DMS 273 treated with DMSO at 0.1 percent for 48 hours (cell line): ENCODE measurements around the gene WIPF2.
"Not testable (repeated sequence)": the region's sequence is repeated elsewhere in the genome, so short reads cannot be mapped to it uniquely, and the experiment has no call there.

Experiments used
- DNase-seq: peaks from one replicate; lab custom pipeline; 2025; lab: John Stamatoyannopoulos, UW

Gene WIPF2

DNA sequence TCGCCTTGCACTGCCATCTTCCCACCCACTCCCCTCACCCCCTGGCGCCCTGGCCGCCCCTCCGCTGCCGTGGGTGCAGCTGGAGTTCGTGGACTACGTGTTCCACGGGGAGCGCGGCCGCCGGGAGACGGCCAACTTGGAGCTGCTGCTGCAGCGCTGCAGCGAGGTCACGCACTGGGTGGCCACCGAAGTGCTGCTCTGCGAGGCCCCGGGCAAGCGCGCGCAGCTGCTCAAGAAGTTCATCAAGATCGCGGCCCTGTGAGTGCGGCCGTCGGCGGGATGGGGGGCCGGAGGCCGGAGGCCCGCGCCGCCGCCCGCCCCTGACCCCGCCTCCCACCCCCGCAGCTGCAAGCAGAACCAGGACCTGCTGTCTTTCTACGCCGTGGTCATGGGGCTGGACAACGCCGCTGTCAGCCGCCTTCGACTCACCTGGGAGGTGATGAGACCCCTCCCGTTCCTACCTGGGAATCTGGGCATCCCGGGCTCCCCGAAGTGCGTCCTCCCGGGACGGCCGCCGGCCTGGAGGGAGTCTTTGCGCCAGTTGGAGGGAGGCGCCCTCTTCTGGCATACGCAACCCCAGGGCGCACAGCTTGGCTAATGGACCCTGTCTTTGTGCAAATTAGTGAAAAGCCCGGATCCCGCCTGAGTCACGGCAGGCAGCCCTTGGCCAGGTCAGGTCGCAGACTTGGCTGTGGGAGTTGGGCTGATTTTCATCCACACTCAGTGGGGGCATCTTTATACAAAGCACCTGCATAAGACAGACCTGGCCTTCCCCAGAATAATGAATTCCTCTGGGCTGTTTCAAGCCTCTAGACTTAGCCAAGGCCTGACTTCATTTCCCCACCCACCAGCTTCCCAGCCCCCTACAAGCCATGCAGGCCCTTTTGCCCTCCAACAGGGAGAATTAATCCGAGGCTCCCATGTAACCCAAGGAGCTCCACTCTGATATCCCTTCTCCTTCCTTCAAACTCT, 27.6 kb upstream of the WIPF2 start:
- peak; percentile 31 for DNase-seq

DNA sequence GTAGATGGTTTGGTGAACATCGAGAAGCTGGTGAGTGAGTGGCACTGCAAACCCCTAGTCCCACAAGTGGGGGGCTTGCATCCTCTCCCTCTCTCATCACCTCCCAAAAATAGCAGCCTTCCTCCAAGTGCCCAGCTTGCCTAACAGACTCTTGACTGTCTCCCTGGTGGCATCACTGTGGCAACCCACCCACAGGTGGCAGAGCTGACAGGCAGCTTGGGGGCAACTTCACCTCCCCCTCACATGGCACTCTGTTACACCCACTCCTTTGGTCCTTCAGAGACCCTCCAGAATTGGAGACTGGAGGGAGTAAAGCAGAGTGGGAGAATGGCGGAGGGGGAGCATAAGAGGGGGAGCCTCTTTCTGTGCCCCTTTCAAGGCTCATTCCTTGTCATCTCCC, 26.1 kb upstream of the WIPF2 start:
- no peak for DNase-seq

DNA sequence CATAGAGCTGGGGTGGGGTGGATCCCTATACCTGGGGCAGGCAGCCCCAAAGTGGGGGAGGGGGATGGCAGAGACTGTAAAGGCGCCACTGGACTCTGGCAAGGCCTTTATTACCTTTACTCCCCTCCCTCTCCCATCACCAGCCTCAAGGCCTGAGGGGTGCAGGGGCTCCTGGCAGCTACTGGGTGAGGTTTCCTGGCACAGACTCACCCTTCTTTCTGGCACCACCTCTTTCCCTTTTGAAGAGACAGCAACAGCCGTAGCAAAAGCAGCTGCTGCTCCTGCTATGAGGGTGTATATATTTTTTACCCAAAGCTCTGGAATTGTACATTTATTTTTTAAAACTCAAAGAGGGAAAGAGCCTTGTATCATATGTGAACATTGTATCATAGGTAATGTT, 24.3 kb upstream of the WIPF2 start:
- no peak for DNase-seq

DNA sequence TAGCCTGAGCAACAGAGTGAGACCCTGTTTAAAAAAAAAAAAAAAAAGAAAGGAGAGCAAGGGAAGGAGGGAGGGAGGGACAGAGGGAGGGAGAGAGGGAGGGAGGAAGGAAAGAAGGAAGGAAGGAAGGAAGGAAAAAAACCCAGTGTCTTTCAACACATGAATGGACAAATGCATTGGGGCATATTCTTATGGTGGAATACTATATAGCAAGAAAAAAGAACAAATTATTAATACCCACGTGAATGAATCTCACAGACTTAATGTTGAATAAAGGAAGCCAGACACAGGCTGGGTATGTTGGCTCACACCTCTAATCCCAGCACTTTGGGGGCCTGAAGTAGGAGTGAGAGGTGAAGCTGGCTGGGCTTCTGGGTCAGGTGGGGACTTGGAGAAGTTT, 21.6 kb upstream of the WIPF2 start:
- DNase-seq = no peak

DNA sequence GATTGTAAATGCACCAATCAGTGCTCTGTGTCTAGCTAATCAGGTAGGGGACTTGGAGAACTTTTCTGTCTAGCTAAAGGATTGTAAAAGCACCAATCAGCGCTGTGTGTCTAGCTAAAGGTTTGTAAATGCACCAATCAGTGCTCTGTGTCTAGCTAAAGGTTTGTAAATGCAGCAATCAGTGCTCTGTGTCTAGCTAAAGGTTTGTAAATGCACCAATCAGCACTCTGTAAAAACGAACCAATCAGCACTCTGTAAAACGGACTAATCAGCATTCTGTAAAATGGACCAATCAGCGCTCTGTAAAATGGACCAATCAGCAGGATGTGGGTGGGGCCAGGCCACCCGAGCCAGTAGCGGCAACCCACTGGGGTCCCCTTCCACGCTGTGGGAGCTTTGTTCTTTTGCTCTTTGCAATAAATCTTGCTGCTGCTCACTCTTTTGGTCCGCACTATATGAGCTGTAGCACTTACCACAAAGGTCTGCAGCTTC, 21.1 kb upstream of the WIPF2 start:
- not testable (repeated sequence) for DNase-seq

DNA sequence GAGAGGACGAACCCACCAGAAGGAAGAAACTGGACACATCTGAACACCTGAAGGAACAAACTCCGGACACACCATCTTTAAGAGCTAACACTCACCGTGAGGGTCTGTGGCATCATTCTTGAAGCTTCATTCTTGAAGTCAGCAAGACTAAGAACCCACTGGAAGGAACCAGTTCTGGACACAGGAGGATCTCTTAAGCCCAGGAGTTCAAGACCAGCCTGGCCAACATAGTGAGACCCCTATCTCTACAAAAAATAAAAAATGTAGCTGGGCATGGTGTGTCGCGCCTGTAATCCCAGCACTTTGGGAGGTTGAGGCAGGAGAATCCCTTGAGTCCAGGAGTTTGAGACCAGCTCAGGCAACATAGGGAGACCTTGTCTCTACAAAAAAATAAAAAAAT, 20.5 kb upstream of the WIPF2 start:
- no peak for DNase-seq

DNA sequence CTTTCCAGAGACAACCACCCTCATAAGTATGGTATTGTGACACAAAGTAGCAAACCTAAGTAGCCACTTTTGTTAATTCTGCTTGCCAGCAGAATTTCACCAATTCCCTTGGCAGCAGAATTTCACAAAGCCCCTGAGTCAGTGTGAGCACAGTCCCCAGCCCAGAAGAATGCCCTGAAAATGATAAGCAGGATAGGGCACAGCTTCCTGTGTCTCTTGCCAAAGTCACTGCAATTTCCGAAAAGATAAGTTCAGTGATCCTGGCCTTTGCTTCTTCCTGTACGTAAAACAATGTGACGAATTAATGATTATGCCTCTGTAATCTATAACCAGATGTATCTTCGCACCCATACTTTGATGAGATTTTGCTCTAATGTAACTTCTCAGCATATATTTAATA, 16.0 kb upstream of the WIPF2 start:
- no peak for DNase-seq

DNA sequence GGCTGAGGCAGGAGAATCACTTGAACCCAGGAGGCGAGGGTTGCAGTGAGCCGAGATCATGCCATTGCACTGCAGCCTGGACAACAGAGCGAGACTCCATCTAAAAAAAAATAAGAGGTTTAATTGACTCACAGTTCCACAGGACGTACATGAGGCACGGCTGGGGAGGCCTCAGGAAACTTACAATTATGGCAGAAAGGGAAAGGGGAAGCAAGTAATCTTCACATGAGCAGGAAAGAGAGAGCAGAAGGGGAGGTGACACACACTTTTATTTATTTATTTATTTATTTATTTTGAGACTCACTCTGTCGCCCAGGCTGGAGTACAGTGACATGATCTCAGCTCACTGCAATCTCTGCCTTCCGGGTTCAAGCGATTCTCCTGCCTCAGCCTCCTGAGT, 12.9 kb upstream of the WIPF2 start:
- not testable (repeated sequence) for DNase-seq

DNA sequence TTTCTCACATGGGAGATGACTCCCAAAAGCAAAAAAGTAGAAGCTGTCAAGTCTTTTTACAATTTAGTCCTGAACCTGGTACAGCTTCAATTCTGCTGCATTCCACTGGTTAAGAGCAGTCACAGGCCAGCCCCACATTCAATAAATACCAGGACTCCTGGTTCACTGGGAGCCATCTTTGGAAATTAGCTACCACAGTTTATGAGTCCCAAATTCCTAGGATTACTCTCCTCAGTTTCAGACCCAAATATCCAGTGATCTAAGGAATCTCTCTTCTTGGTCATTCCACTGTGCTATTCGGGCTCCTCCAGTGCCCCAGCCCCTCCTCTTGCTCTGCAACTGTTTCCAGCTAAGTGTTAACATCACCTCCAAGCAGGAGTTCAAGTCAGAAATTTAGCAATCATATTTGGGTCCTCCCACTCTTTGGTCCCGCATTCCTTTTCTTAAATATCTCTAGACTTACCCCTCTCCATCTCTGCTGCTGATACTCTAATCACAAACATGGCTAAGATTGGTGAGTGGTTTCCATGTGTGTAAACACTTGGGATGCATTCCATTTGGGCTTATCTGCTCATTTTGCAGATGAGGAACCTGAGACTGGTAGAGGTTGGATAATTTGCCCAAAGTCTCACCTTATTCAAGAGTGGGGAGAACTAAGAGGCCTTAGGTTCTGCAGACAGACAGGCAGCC, 9.6 kb upstream of the WIPF2 start:
- DNase-seq = no peak

DNA sequence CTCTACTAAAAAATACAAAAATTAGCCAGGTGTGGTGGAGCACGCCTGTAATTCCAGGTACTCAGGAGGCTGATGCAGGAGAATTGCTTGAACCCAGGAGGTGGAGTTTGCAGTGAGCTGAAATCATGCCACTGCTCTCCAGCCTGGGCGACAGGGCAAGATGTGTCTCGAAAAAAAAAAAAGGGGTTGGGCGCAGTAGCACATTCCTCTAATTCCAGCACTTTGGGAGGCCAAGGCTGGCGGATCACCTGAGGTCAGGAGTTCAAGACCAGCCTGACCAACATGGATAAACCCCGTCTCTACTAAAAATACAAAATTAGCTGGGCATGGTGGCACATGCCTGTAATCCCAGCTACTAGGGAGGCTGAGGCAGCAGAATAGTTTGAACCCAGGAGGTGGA, 5.2 kb upstream of the WIPF2 start:
- not testable (repeated sequence) for DNase-seq

DNA sequence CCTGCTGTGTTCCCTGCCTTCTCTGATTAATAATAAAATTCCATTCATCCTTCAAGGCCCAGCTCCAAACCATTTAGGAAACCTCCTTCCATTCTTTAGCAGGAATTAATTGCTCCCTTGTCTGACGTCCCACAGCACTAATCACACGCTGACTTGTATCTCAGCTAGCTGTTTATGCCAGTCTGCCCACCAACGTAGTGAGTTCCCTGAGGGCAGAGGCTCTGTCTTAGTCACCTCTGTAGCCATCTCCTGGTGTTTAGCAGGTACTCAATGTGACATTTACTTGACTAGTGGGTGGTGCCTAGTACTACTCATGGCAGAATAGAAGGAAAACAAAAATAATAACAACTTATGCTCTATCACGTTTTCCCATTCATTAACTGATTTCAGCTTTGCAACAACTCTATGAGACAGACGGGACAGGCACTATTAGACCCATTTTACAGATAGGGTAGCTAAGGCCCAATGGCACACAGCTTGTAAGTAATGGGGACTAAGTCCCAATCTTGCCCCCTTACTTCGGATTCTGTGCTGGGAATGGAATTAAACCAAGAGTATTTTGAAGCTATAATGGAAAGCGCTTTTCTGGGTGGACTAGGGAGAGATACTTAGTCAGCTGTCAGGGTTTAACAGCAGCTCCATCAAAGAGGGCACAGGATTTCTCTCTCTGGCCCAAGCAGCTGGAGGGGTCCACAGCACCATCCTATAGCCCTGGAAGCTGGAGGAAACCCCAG, 931 bp upstream of the WIPF2 start:
- DNase-seq = no peak

DNA sequence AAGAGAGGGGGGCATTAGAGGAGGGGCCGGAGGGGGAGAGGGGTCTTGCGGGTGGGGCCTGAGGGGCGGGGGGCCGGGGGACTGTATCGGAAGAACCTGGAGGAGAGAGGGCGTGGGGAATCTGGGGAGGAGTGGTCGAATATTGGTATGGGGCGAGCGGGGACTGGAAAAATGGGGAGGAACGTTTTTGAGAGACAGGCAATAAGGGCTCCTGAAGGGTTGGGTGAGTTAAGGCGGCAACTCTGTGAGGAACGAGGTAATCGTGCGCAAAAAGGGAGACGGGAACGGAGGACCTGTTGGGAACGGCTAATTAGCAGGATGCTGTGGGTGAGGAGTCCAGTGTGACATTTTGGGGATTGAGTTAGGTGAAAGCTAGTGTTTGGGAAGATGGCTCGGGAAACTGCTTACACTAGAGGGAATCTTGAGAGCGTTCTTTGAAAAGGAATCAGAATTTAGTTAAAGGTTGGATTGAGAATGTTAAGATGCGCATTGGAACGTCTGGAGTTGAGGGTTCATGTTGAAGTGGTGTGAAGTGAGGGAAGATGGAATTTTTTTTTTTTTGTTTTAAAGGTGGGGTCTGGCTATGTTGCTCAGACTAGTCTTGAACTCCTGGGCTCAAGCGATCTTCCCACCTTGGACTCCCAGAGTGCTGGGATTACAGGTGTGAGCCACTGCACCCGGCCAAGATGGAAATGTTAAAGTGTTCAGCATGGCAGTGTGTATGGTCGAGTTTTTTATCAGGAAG, 662 bp downstream of the WIPF2 start:
- peak; percentile 58 for DNase-seq

DNA sequence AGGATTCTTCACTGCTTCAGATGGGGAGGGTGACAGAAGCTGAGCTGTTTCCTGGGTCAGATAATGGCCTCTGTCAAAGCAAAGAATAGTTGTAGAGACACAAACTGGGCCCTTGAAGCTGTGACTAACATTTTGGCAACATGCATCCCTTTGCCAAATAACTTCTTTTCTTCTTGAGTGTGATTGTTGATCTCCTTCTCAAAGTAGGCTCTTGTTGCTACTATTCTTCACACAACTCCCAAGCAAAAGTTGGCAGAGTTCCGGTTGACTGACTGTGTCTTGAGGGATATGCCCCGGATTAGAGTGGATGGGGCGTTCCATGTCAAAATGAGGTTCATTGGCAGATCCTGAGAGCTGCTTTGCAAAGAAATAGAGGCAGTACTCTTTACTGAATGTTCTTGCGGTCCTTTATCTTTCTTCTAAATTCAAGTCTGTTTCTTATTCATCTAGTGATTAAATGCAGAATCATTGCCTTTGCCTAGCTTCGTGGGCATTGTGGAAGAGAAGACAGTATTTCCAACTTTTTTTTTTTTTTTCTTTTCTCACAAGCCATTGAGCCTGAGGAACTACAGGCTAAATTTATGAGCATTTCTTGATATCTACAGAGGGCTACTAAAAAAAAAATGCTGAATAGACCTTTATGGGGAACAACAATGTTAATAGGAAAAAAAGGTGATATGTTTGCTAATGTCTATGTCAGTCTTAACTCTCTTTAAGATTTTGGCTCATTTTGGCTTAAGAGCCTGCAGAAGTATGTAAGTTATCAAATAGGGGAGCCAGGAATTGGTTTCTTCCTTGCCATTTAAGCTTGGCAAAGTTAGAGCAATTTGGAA, 5.8 kb downstream of the WIPF2 start:
- no peak for DNase-seq

DNA sequence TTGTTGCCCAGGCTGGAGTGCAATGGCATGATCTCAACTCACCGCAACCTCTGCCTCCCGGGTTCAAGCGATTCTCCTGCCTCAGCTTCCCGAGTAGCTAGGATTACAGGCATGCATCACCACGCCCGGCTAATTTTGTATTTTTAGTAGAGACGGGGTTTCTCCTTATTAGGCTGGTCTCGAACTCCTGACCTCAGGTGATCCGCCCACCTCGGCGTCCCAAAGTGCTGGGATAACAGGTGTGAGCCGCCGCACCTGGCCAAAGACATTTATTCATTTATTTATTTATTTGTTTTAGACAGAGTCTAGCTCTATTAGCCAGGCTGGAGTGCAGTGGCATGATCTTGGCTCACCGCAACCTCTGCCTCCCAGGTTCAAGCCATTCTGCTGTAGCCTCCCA, 10.0 kb downstream of the WIPF2 start:
- DNase-seq = not testable (repeated sequence)

DNA sequence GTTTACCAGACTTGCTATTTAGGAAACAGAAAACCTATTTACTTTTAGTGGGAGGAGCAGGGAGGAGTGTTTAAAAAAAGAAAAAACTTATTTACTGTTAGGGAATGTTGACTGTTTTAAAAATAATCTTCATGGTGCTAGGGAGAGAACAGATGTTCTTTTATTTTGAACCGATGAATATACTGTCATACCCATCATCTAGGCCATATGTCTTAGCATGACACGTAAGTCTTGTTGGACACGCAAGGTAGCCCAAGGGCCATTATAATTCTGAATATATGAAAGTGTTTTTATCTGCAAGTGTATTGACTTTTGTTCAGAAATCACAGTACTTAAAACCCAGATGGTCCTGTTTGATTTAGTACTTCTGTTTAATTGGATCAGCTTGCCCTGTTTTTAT, 11.6 kb downstream of the WIPF2 start:
- DNase-seq = no peak

DNA sequence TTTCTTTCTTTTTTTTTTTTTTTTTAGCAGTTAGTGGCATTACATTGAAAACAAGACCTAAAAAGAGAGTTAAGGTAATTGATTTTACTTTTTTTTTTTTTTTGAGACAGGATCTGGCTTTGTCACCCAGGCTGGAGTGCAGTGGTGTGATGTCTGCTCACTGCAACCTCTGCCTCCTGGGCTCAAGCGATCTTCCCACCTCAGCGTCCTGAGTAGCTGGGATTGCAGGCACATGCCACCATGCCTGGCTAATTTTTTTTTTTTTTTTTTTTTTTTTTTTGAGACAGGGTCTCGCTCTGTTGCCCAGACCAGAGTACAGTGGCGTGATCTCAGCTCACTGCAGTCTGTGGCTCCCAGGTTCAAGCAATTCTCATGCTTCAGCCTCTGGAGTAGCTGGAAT, 12.8 kb downstream of the WIPF2 start:
- DNase-seq = not testable (repeated sequence)

DNA sequence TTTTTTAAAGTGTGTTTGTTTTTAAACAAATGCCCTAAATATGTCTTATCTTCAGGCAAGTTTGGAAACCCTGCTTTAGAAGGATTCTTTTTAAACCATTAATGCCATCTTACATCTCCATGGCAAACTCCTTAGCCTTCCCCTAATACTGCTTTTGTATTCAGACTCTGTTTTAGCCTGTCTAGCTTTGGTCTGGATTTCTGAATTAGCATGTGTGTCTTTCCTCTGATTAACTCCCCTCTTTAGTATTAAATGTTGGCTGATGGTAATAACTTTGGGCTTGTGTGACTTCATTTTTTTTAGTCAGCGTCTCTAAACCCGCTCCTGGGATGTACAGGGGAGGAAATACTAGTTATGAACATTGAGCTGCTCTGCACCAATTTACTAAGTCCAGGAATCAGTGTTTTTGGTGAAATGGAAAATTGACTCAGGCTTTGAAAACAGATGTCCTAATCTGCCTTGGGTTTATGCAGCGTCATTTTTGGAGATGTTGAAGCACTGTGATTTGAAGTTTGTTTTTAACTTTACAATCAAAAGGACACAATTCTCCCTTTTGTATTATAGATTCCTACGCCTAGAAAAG, 22.2 kb downstream of the WIPF2 start:
- DNase-seq = no peak

DNA sequence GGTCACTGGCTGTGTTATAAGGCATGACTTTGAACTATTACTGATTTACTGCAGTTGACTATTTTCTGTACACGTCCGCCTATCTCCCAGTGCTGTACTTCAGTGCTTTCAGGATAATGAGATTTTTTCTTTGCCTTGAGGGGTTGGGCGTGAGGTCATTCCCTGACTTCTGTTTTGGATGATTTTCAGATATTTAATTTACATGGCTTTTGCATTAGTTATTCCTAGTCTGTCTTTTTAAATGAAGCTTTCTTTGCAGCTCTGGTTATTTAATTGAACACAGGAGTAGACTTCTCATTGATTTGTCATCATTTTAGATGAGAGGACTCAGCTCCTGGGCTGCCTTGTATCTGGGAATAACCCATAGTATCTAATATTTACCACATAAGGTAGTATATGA, 23.7 kb downstream of the WIPF2 start:
- no peak for DNase-seq

DNA sequence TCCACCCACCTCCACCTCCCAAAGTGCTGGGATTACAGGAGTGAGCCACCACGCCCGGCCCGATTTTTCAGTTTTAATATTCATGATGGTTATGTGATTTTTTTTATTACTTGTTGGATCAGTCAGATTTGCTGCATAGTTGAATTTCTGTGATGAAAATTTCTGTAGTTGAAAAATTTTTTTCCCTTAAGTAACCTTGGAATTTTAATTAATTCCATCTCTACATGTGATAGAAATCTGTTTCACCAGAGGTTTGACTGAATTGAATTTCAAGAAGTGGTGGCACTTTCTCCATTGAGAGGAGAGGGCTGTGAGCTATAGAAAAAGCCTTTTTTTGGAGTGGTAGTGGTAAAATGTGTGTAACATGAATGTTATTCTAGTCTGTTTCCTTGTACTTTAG, 24.7 kb downstream of the WIPF2 start:
- DNase-seq = no peak

DNA sequence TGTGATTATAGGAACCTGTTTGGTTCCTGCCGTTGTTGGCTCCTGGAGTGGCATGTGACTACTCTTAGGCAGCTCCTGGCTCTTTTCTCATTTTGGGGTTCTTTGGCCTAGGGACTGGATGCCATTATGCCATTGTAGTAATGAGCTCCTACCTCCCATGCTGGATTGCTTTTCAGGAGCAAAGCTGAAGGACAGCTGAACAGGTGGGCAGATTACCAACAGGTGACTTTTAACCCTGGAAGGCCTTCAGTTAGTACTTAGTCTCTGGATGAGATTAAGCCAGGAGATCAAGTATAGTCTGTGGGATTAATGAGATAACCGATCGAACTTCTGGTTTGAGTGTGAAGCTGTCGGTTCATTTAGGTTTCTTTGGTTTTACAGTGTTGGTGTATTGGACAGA, 25.2 kb downstream of the WIPF2 start:
- DNase-seq = no peak
